HepG2 (cell line): Measurements from ENCODE around the gene TSPYL2. TPM values are rescaled to one million over a fixed set of nuclear protein-coding genes. Genes with fewer than 3 reads are reported as not detected.

Source experiments
- ATAC-seq: fragments of 200-7000 bp; cut with Tn5 transposase; 3 replicates; pipeline ENCODE4 v1.9.1; 2020; ENCODE audit warnings: mild to moderate bottlenecking, moderate library complexity
- BruUV-seq: library from RNA; stranded (reverse); fragments of 400-500 nt; replicated peaks from 2 replicates; lab custom pipeline; 2021; lab: Mats Ljungman, UMichigan
- CTCF ChIA-PET: fragments of 300-600 bp; formaldehyde crosslinking; extraction: SDS; loops from one replicate; lab custom pipeline; 2021; ENCODE audit warnings: low total read pairs, inconsistent platforms, low intra/inter-chr PET ratio; lab: Yijun Ruan, JAX
- POLR2A ChIA-PET: fragments of 350-600 bp; sonication (Branson Sonifier 250); formaldehyde crosslinking; loops from one replicate; lab custom pipeline; 2020; ENCODE audit warnings: antibody characterized with exemption, inconsistent platforms; lab: Yijun Ruan, JAX
- DNase-seq: peaks from one replicate; pipeline ENCODE4 v3.0.0-alpha.2; 2015; ENCODE audit warnings: low spot score
- FAIRE-seq: peaks from 3 replicates; lab custom pipeline; 2011; peaks lifted over from hg19 to GRCh38; lab: Jason Lieb, UNC
- H2AFZ ChIP-seq: one replicate; pipeline ENCODE4 v1.6.1; 2011; ENCODE audit warnings: low read length, inconsistent platforms
- H3K27ac ChIP-seq: fragments of 300-600 bp; 3 replicates; pipeline ENCODE4 v1.8.0; 2011; ENCODE audit warnings: mixed run types, mild to moderate bottlenecking, mixed read lengths, low read length, inconsistent platforms; ENCODE audit not compliant: insufficient read depth; ENCODE audit errors: extremely low read length
- H3K27me3 ChIP-seq, 2 experiments: fragments of 200-600 bp in 1 of 2; 2 replicates in 1 of 2; 3 replicates in 1 of 2; pipeline versions ENCODE4 v1.6.0 to v1.8.0; 2011; ENCODE audit warnings: low read length in 2 of 2, mild to moderate bottlenecking in 2 of 2, moderate library complexity in 2 of 2, inconsistent platforms in 1 of 2; ENCODE audit not compliant: insufficient read depth in 2 of 2, control insufficient read depth in 1 of 2
- H3K36me3 ChIP-seq, 2 experiments: fragments of 200-600 bp in 1 of 2; replicated peaks in 1 of 2; 2 replicates in 1 of 2; 3 replicates in 1 of 2; pipeline versions ENCODE4 v1.5.1 to v1.8.0; 2011; ENCODE audit warnings: low read length in 2 of 2, inconsistent platforms in 1 of 2; ENCODE audit not compliant: insufficient read depth in 2 of 2, control insufficient read depth in 1 of 2
- H3K4me1 ChIP-seq: 2 replicates; pipeline ENCODE4 v1.5.1; 2012; ENCODE audit warnings: low read length, inconsistent platforms; ENCODE audit not compliant: insufficient read depth
- H3K4me2 ChIP-seq: 2 replicates; pipeline ENCODE4 v1.6.0; 2011; ENCODE audit warnings: low read depth, low read length, inconsistent platforms
- H3K4me3 ChIP-seq, 3 experiments: fragments of 200-600 bp in 1 of 3; sonication (generic), shearing (Covaris generic) in 1 of 3; replicated peaks in 1 of 3; 2 replicates each; pipeline ENCODE4 v1.5.1; 2011 to 2016; ENCODE audit warnings: low read length in 3 of 3, inconsistent platforms in 2 of 3, low read depth in 2 of 3, mild to moderate bottlenecking in 2 of 3, control low read depth in 1 of 3, mixed read lengths in 1 of 3; ENCODE audit not compliant: insufficient read depth in 1 of 3
- H3K79me2 ChIP-seq: one replicate; pipeline ENCODE4 v1.6.1; 2011; ENCODE audit warnings: low read length, inconsistent platforms; ENCODE audit not compliant: insufficient read depth
- H3K9ac ChIP-seq: 2 replicates; pipeline ENCODE4 v1.6.0; 2011; ENCODE audit warnings: mild to moderate bottlenecking, low read depth, low read length, inconsistent platforms; ENCODE audit not compliant: insufficient read depth
- H3K9me3 ChIP-seq: 2 replicates; pipeline ENCODE4 v1.5.1; 2012; ENCODE audit warnings: mild to moderate bottlenecking, low read length
- H4K20me1 ChIP-seq: 2 replicates; pipeline ENCODE4 v1.6.0; 2011; ENCODE audit warnings: inconsistent platforms, mild to moderate bottlenecking, low read length, moderate library complexity; ENCODE audit not compliant: insufficient read depth
- BRD4 ChIP-seq: sonication (generic); formaldehyde crosslinking; IDR thresholded peaks from 2 replicates; pipeline ENCODE4 v1.4.0; 2020; ENCODE audit warnings: missing genetic modification reagents
- DNMT3B ChIP-seq: conservative IDR thresholded peaks from 2 replicates; pipeline ENCODE4 v1.6.1; 2016; ENCODE audit warnings: missing biosample characterization, control low read depth
- JDP2 ChIP-seq: sonication (generic); formaldehyde crosslinking; IDR thresholded peaks from 2 replicates; pipeline ENCODE4 v1.8.1; 2022; ENCODE audit warnings: missing genetic modification reagents, borderline replicate concordance
- NFRKB ChIP-seq: fragments of 450-650 bp; IDR thresholded peaks from 2 replicates; pipeline ENCODE4 v1.6.1; 2017
- NR2F2 ChIP-seq: IDR thresholded peaks from 2 replicates; pipeline ENCODE4 v1.6.1; 2012; ENCODE audit warnings: low read depth, inconsistent platforms, borderline replicate concordance
- PHF20 ChIP-seq: sonication (generic); formaldehyde crosslinking; IDR thresholded peaks from 2 replicates; pipeline ENCODE4 v1.5.0; 2020; ENCODE audit warnings: mild to moderate bottlenecking, missing genetic modification reagents
- SP4 ChIP-seq: sonication (generic); formaldehyde crosslinking; IDR thresholded peaks from 2 replicates; pipeline ENCODE4 v1.8.1; 2023; ENCODE audit warnings: mild to moderate bottlenecking, missing genetic modification reagents
- STAT5B ChIP-seq: sonication (generic); formaldehyde crosslinking; IDR thresholded peaks from 2 replicates; pipeline ENCODE4 v1.4.0; 2020; ENCODE audit warnings: missing genetic modification reagents
- TGIF2 ChIP-seq: IDR thresholded peaks from 2 replicates; pipeline ENCODE4 v1.6.1; 2016; ENCODE audit warnings: control low read depth, missing compliant biosample characterization
- ZBTB8A ChIP-seq: sonication (generic); formaldehyde crosslinking; IDR thresholded peaks from 2 replicates; pipeline ENCODE4 v1.4.0; 2020; ENCODE audit warnings: mild to moderate bottlenecking, low read depth, missing genetic modification reagents, borderline replicate concordance
- ZNF558 ChIP-seq: sonication (generic); formaldehyde crosslinking; IDR thresholded peaks from 2 replicates; pipeline ENCODE4 v1.9.0; 2022; ENCODE audit warnings: mild to moderate bottlenecking, missing genetic modification reagents, borderline replicate concordance
- WGBS: methylation state at CpG from one replicate; pipeline ENCODE4 v1.1.6; 2017; ENCODE audit warnings: low lambda C conversion rate; 5-methylcytosine and 5-hydroxymethylcytosine counted together
- in situ Hi-C: cut with HindIII; loops from 2 replicates; pipeline ENCODE4 v1.10.0; 2017; ENCODE audit warnings: low pct_unique_long_range_greater_than_20kb; ENCODE audit not compliant: extremely low pct_ligation_motif_present
- intact Hi-C: fragments of 100-400 bp; cut with micrococcal nuclease; formaldehyde crosslinking; loops from one replicate; pipeline ENCODE4 v1.10.0; 2022; ENCODE audit not compliant: unreplicated experiment
- polyA plus RNA-seq, 8 experiments: library from polyadenylated mRNA; depleted of rRNA in 3 of 8; stranded (reverse) in 7 of 8; unstranded in 1 of 8; fragments of >200 nt; fragmentation: Illumina TruSeq in 4 of 8; extraction: Trizol in 4 of 8; gene quantifications; 2 replicates each; pipeline versions ENCODE4 v1.2.1 to v1.2.3, GENCODE V29; 2011 to 2016; ENCODE audit warnings: low read depth in 4 of 8, missing spikeins in 1 of 8, mixed read lengths in 1 of 8; ENCODE audit not compliant: insufficient read depth in 1 of 8
- total RNA-seq, 5 experiments: library from RNA; depleted of rRNA; stranded (reverse); fragments of >200 nt; fragmentation: Illumina TruSeq; extraction: Trizol; gene quantifications; 2 replicates each; pipeline ENCODE4 v1.2.3, GENCODE V29; 2016; ENCODE audit warnings: low read depth in 1 of 5
- TF ChIP-seq, protein P1 (sequence below): sonication (generic); formaldehyde crosslinking; IDR thresholded peaks from 2 replicates; pipeline ENCODE4 v1.4.0; 2020; ENCODE audit warnings: missing genetic modification reagents
- TF ChIP-seq, protein P2 (sequence below): sonication (generic); formaldehyde crosslinking; IDR thresholded peaks from 2 replicates; pipeline ENCODE4 v1.4.0; 2020; ENCODE audit warnings: missing genetic modification reagents
- TF ChIP-seq, protein P3 (sequence below): IDR thresholded peaks from 2 replicates; pipeline ENCODE4 v1.6.1; 2016; ENCODE audit warnings: mild to moderate bottlenecking, missing biosample characterization, missing genetic modification reagents
- TF ChIP-seq, protein P4 (sequence below), 2 experiments: sonication (generic) in 1 of 2; formaldehyde crosslinking in 1 of 2; IDR thresholded peaks; 2 replicates each; pipeline versions ENCODE4 v1.4.0 to v1.6.1; 2016 to 2020; ENCODE audit warnings: borderline replicate concordance in 1 of 2, low read depth in 1 of 2, mild to moderate bottlenecking in 1 of 2, missing genetic modification reagents in 1 of 2

The TSPYL2 gene
- total and polyA plus RNA-seq, 2 of the 13 experiments (the other 11 are each of a cell fraction or from before 2014, with no cell fraction given) = 10.1 to 15.5 TPM

DNA sequence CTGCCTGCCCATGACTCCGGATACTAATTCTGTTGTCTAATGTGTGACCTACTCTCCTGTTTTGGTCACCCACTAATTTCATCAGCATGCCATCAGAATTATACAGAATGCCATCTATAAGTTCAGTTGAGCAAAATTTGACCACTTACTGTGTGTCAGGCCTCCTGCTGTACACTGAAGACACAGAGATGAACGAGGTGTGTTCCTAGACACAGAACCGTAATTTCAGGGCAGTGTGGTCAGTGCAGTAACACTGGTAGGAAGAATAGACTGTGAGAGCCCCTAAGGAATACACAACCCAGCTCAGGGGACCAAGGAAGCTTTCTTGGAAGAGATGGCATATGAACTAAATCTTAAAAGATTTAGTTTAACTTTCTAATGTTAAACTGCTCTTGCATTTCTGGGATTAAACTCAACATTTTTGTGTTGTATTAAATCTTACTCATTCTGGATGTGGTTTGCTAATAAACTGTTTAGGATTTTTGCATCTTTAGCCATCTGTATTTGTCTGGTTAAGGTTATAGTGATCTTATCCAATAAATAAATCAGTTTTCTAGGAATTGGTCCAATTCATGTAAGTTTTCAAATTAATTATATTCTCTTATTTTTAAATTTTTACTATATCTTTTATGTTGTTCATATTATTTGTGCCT lies 46.1 kb downstream of the TSPYL2 start:
- ChIA-PET CTCF (no interaction called here), POLR2A (no interaction called here)
- BruUV-seq = no TSS peak
- Histone ChIP-seq H2AFZ (no peak overlapping the region), H3K9me3 (no peaks in the 10 kb centered on the region), H3K27ac (no peak overlapping the region), H3K9ac (no peak overlapping the region), H3K4me1 (no peaks in the 10 kb centered on the region), H3K4me2 (no peak overlapping the region), H4K20me1 (no peaks in the 10 kb centered on the region), H3K79me2 (no peaks in the 10 kb centered on the region), H3K36me3 (0 out of 5 replicates have a peak, but pooled peaks cover 0 to 3% of the 10 kb centered on the region in 2 experiments), H3K4me3 (no peak overlapping the region), H3K27me3 (no peaks in the 10 kb centered on the region)
- WGBS = 100% methylated on average over 1 of the region's 3 CpGs
- DNase-seq (no peak), ATAC-seq (no peak), FAIRE-seq (no peak)
- in situ Hi-C loops = no loop called here
- intact Hi-C loops = no loop called here
- TF ChIP-seq, protein P1, sequence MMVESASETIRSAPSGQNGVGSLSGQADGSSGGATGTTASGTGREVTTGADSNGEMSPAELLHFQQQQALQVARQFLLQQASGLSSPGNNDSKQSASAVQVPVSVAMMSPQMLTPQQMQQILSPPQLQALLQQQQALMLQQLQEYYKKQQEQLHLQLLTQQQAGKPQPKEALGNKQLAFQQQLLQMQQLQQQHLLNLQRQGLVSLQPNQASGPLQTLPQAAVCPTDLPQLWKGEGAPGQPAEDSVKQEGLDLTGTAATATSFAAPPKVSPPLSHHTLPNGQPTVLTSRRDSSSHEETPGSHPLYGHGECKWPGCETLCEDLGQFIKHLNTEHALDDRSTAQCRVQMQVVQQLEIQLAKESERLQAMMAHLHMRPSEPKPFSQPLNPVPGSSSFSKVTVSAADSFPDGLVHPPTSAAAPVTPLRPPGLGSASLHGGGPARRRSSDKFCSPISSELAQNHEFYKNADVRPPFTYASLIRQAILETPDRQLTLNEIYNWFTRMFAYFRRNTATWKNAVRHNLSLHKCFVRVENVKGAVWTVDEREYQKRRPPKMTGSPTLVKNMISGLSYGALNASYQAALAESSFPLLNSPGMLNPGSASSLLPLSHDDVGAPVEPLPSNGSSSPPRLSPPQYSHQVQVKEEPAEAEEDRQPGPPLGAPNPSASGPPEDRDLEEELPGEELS = no peak
- no peak for TF ChIP-seq DNMT3B (CRISPR knock-in tag)
- TF ChIP-seq ZBTB8A (CRISPR knock-in tag) = no peak
- TF ChIP-seq PHF20 (CRISPR knock-in tag) = no peak
- no peak for TF ChIP-seq JDP2 (CRISPR knock-in tag)
- TF ChIP-seq, protein P2, sequence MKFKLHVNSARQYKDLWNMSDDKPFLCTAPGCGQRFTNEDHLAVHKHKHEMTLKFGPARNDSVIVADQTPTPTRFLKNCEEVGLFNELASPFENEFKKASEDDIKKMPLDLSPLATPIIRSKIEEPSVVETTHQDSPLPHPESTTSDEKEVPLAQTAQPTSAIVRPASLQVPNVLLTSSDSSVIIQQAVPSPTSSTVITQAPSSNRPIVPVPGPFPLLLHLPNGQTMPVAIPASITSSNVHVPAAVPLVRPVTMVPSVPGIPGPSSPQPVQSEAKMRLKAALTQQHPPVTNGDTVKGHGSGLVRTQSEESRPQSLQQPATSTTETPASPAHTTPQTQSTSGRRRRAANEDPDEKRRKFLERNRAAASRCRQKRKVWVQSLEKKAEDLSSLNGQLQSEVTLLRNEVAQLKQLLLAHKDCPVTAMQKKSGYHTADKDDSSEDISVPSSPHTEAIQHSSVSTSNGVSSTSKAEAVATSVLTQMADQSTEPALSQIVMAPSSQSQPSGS (CRISPR knock-in tag) = no peak
- no peak for TF ChIP-seq ZNF558 (CRISPR knock-in tag)
- TF ChIP-seq STAT5B (CRISPR knock-in tag) = no peak
- TF ChIP-seq, protein P3, sequence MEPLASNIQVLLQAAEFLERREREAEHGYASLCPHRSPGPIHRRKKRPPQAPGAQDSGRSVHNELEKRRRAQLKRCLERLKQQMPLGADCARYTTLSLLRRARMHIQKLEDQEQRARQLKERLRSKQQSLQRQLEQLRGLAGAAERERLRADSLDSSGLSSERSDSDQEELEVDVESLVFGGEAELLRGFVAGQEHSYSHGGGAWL (CRISPR knock-in tag) = no peak
- no peak for TF ChIP-seq BRD4 (CRISPR knock-in tag)
- TF ChIP-seq NR2F2 = no peak
- no peak for TF ChIP-seq NFRKB
- no peak for TF ChIP-seq SP4 (CRISPR knock-in tag)
- TF ChIP-seq, protein P4, sequence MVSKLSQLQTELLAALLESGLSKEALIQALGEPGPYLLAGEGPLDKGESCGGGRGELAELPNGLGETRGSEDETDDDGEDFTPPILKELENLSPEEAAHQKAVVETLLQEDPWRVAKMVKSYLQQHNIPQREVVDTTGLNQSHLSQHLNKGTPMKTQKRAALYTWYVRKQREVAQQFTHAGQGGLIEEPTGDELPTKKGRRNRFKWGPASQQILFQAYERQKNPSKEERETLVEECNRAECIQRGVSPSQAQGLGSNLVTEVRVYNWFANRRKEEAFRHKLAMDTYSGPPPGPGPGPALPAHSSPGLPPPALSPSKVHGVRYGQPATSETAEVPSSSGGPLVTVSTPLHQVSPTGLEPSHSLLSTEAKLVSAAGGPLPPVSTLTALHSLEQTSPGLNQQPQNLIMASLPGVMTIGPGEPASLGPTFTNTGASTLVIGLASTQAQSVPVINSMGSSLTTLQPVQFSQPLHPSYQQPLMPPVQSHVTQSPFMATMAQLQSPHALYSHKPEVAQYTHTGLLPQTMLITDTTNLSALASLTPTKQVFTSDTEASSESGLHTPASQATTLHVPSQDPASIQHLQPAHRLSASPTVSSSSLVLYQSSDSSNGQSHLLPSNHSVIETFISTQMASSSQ (IDR thresholded peaks at IDR 0.05; ENCODE audit: low read depth) = no peak
- TF ChIP-seq, protein P4 (CRISPR knock-in tag; IDR thresholded peaks at IDR 0.05; ENCODE audit: borderline replicate concordance) = no peak
- TF ChIP-seq TGIF2 (CRISPR knock-in tag) = no peak
